NCI-H1694 (cell line): ENCODE data around the gene TLN1.

Source experiments
- DNase-seq: peaks from one replicate; lab custom pipeline; 2025; lab: John Stamatoyannopoulos, UW

The TLN1 gene

GRCh38 chr9:35686222-35687203, 45.5 kb downstream of the TLN1 start:
- DNase-seq, result no peak

GRCh38 chr9:35685506-35685905, 46.5 kb downstream of the TLN1 start:
- no peak for DNase-seq

GRCh38 chr9:35684921-35685320, 47.1 kb downstream of the TLN1 start:
- DNase-seq, result no peak

GRCh38 chr9:35683323-35683722, 48.7 kb downstream of the TLN1 start:
- DNase-seq, result no peak

- DNase-seq, result no peak
These were observed 49.3 kb downstream of the TLN1 start for GRCh38 chr9:35682520-35683315.

- DNase-seq, result no peak
These were observed 49.9 kb downstream of the TLN1 start for GRCh38 chr9:35682051-35682450.

- no peak for DNase-seq
These were observed 50.5 kb downstream of the TLN1 start for GRCh38 chr9:35681341-35682002.

- DNase-seq, result no peak
These were observed 51.5 kb downstream of the TLN1 start for GRCh38 chr9:35680331-35681105.

- no peak for DNase-seq
These were observed 52.1 kb downstream of the TLN1 start for GRCh38 chr9:35679766-35680330.

- no peak for DNase-seq
These were observed 52.9 kb downstream of the TLN1 start for GRCh38 chr9:35679091-35679490.

GRCh38 chr9:35675732-35676392, 56.1 kb downstream of the TLN1 start:
- DNase-seq, result no peak

GRCh38 chr9:35675204-35675603, 56.8 kb downstream of the TLN1 start:
- no peak for DNase-seq

- no peak for DNase-seq
These were observed 58.0 kb downstream of the TLN1 start for GRCh38 chr9:35674025-35674361.

GRCh38 chr9:35673132-35674024, 58.6 kb downstream of the TLN1 start, which contains the start of gene CA9:
TSS of gene CA9 (plus strand) at chr9:35673928. CDS start at chr9:35673960, 32 bp downstream.
- DNase-seq, result peak; percentile 48

GRCh38 chr9:35669331-35670145, 62.5 kb downstream of the TLN1 start:
- DNase-seq, result no peak

GRCh38 chr9:35667939-35668338, 64.1 kb downstream of the TLN1 start:
- no peak for DNase-seq

GRCh38 chr9:35666549-35666948, 65.4 kb downstream of the TLN1 start:
- no peak for DNase-seq

- DNase-seq, result no peak
These were observed 66.0 kb downstream of the TLN1 start for GRCh38 chr9:35666045-35666444.

- DNase-seq, result no peak
These were observed 66.5 kb downstream of the TLN1 start for GRCh38 chr9:35665471-35665818.
